Measurements from ENCODE around the gene MRPL32.

- TF ChIP-seq, protein P1, sequence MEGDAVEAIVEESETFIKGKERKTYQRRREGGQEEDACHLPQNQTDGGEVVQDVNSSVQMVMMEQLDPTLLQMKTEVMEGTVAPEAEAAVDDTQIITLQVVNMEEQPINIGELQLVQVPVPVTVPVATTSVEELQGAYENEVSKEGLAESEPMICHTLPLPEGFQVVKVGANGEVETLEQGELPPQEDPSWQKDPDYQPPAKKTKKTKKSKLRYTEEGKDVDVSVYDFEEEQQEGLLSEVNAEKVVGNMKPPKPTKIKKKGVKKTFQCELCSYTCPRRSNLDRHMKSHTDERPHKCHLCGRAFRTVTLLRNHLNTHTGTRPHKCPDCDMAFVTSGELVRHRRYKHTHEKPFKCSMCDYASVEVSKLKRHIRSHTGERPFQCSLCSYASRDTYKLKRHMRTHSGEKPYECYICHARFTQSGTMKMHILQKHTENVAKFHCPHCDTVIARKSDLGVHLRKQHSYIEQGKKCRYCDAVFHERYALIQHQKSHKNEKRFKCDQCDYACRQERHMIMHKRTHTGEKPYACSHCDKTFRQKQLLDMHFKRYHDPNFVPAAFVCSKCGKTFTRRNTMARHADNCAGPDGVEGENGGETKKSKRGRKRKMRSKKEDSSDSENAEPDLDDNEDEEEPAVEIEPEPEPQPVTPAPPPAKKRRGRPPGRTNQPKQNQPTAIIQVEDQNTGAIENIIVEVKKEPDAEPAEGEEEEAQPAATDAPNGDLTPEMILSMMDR (IDR thresholded peaks at IDR 0.05; ENCODE audit: borderline replicate concordance, extremely low read depth, low read length, poor library complexity, severe bottlenecking), result no peak
- TF ChIP-seq EZH2 (IDR thresholded peaks at IDR 0.05; ENCODE audit: borderline replicate concordance, low read depth, low read length, severe bottlenecking), result no peak
Observed at GRCh38 chr7:42913591-42913990, 18.6 kb upstream of the MRPL32 start.
